Measurements from ENCODE around the gene IQGAP3.
A peak's percentile ranks its signal among the peaks of the same experiment; 100 is the strongest.

IQGAP3 gene

DNA sequence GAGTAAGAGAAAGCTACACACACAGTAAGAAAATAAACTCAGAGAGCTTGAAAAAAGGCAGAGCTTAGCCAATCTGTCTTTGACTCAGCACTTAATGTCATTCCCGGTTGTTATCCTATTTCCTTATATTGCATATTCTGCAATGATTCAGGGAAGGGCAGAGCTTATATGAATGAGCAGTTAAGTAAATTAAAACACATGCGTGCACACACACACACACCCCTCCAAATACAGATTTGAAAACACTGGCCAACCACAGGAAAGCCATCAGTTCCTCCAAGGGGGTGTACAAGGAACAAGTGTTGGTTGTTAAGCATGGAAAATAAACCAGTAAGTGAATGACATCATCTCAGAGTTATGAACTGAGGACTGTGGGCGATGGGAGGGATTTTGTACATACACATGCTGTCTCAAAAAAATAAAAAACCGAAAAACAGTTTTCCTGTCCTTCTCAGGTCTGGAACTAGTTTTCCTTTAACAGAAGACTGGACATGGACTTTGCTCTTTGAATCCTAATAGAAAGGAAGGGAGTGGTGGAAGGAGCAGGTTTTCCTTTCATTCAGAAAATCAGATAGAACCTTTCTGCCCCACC, 1.0 kb downstream of the IQGAP3 start:
- peak overlapping the region; percentile 44; the same call in 1 of the 2 replicates for H3K9ac ChIP-seq (ENCODE audit: low read length)
- no peak for DNase-seq
- H3K27ac ChIP-seq (ENCODE audit: low read length) = no peak overlapping the region
- H3K79me2 ChIP-seq (ENCODE audit: low read length) = peaks cover 20% of the 10 kb centered on the region; the same call in 1 of the 2 replicates
- H4K20me1 ChIP-seq (ENCODE audit: insufficient read depth, low read length) = no peaks in the 10 kb centered on the region
- TF ChIP-seq EZH2phosphoT487 (IDR thresholded peaks at IDR 0.05; ENCODE audit: low read length) (no peak), EZH2 (optimal IDR thresholded peaks at IDR 0.05; ENCODE audit: low read depth, low read length) (no peak), CTCF (IDR thresholded peaks at IDR 0.05; ENCODE audit: low read length) (no peak)
- peak overlapping the region; percentile 83 for H3K4me3 ChIP-seq (ENCODE audit: low read length)
- H3F3A ChIP-seq (ENCODE audit: insufficient read depth, low read length) = no peaks in the 10 kb centered on the region
- peak overlapping the region; percentile 84 for H2AFZ ChIP-seq (ENCODE audit: low read length)
- H3K4me1 ChIP-seq (ENCODE audit: low read length) = peaks cover 8% of the 10 kb centered on the region
- no peaks in the 10 kb centered on the region for H3K27me3 ChIP-seq (replicated peaks; ENCODE audit: insufficient read depth, low read length)
- H3K9me2 ChIP-seq (replicated peaks; ENCODE audit: insufficient read depth, low read length) = no peaks in the 10 kb centered on the region
- peak overlapping the region; percentile 84 for H3K4me2 ChIP-seq (ENCODE audit: low read depth, low read length)
- no peaks in the 10 kb centered on the region for H3K9me3 ChIP-seq (replicated peaks; ENCODE audit: insufficient read depth, low read length)
- no peaks in the 10 kb centered on the region for H3K36me3 ChIP-seq (replicated peaks; ENCODE audit: insufficient read depth, low read length)

DNA sequence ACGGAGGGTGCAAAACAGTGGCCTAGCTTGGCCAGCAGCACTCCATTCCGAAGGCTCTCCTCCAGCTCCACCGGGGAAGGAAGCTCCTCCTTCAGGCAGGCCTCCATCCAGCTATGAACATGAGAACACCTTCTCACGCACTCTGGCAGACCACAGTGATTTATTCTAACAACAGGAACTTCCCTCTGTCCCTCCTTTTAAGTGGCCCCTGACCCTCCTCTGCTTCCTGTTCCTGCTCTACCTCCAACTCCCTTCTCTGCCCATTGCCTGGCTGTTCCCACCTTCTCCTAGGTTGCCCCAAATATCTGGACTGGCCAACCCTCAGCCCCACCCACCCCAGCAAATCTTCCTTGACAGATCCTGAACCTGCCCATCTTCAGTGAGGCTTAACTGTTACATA, 5.9 kb downstream of the IQGAP3 start:
- Histone ChIP-seq H3K4me1 (ENCODE audit: low read length) (peaks cover 3% of the 10 kb centered on the region), H4K20me1 (ENCODE audit: insufficient read depth, low read length) (no peaks in the 10 kb centered on the region), H3K27me3 (replicated peaks; ENCODE audit: insufficient read depth, low read length) (no peaks in the 10 kb centered on the region), H3K27ac (ENCODE audit: low read length) (no peak overlapping the region), H3K9me2 (replicated peaks; ENCODE audit: insufficient read depth, low read length) (no peaks in the 10 kb centered on the region), H3K4me2 (ENCODE audit: low read depth, low read length) (no peak overlapping the region), H3F3A (ENCODE audit: insufficient read depth, low read length) (no peaks in the 10 kb centered on the region), H3K9me3 (replicated peaks; ENCODE audit: insufficient read depth, low read length) (no peaks in the 10 kb centered on the region), H3K79me2 (ENCODE audit: low read length) (peaks cover 14% of the 10 kb centered on the region; the same call in 1 of the 2 replicates), H3K9ac (ENCODE audit: low read length) (no peak overlapping the region), H2AFZ (ENCODE audit: low read length) (no peak overlapping the region), H3K36me3 (replicated peaks; ENCODE audit: insufficient read depth, low read length) (no peaks in the 10 kb centered on the region), H3K4me3 (ENCODE audit: low read length) (no peak overlapping the region)
- TF ChIP-seq EZH2 (optimal IDR thresholded peaks at IDR 0.05; ENCODE audit: low read depth, low read length) = no peak
- TF ChIP-seq CTCF (IDR thresholded peaks at IDR 0.05; ENCODE audit: low read length) = no peak
- TF ChIP-seq EZH2phosphoT487 (IDR thresholded peaks at IDR 0.05; ENCODE audit: low read length) = no peak
- no peak for DNase-seq

GRCh38 chr1:156565519-156565918, 6.8 kb downstream of the IQGAP3 start:
- no peak overlapping the region for H3K9ac ChIP-seq (ENCODE audit: low read length)
- H3K27ac ChIP-seq (ENCODE audit: low read length) = no peak overlapping the region
- no peaks in the 10 kb centered on the region for H3K27me3 ChIP-seq (replicated peaks; ENCODE audit: insufficient read depth, low read length)
- H3K9me3 ChIP-seq (replicated peaks; ENCODE audit: insufficient read depth, low read length) = no peaks in the 10 kb centered on the region
- no peaks in the 10 kb centered on the region for H3K36me3 ChIP-seq (replicated peaks; ENCODE audit: insufficient read depth, low read length)
- DNase-seq = no peak
- no peaks in the 10 kb centered on the region for H3K4me1 ChIP-seq (ENCODE audit: low read length)
- no peaks in the 10 kb centered on the region for H4K20me1 ChIP-seq (ENCODE audit: insufficient read depth, low read length)
- no peaks in the 10 kb centered on the region for H3F3A ChIP-seq (ENCODE audit: insufficient read depth, low read length)
- H3K4me3 ChIP-seq (ENCODE audit: low read length) = no peak overlapping the region
- TF ChIP-seq EZH2 (optimal IDR thresholded peaks at IDR 0.05; ENCODE audit: low read depth, low read length) = no peak
- no peak for TF ChIP-seq CTCF (IDR thresholded peaks at IDR 0.05; ENCODE audit: low read length)
- TF ChIP-seq EZH2phosphoT487 (IDR thresholded peaks at IDR 0.05; ENCODE audit: low read length) = no peak
- H3K4me2 ChIP-seq (ENCODE audit: low read depth, low read length) = no peak overlapping the region
- peaks cover 7% of the 10 kb centered on the region; the same call in 1 of the 2 replicates for H3K79me2 ChIP-seq (ENCODE audit: low read length)
- no peaks in the 10 kb centered on the region for H3K9me2 ChIP-seq (replicated peaks; ENCODE audit: insufficient read depth, low read length)
- H2AFZ ChIP-seq (ENCODE audit: low read length) = no peak overlapping the region
